ENCODE data around the gene INSR.

Gene INSR

GRCh38 chr19:7288131-7288530 lies 6.1 kb downstream of the INSR start:
- in situ Hi-C loops (cut with HindIII; ENCODE audit: low sequenced_read_pairs) = no loop called here
- DNase-seq (ENCODE audit: low read depth, low spot score) = no peak
- no peak for TF ChIP-seq CTCF (IDR thresholded peaks at IDR 0.05; ENCODE audit: low read depth, low read length)
- H3K4me3 ChIP-seq (ENCODE audit: low read depth, low read length) = no peak overlapping the region

GRCh38 chr19:7287722-7288121 lies 6.5 kb downstream of the INSR start:
- no peak overlapping the region for H3K4me3 ChIP-seq (ENCODE audit: low read depth, low read length)
- in situ Hi-C loops (cut with HindIII; ENCODE audit: low sequenced_read_pairs) = no loop called here
- no peak for DNase-seq (ENCODE audit: low read depth, low spot score)
- no peak for TF ChIP-seq CTCF (IDR thresholded peaks at IDR 0.05; ENCODE audit: low read depth, low read length)

GRCh38 chr19:7280940-7281666 lies 13.1 kb downstream of the INSR start:
- TF ChIP-seq CTCF (IDR thresholded peaks at IDR 0.05; ENCODE audit: low read depth, low read length) = no peak
- DNase-seq (ENCODE audit: low read depth, low spot score) = no peak
- in situ Hi-C loops (cut with HindIII; ENCODE audit: low sequenced_read_pairs) = no loop called here
- H3K4me3 ChIP-seq (ENCODE audit: low read depth, low read length) = no peak overlapping the region

GRCh38 chr19:7272856-7273578 lies 21.2 kb downstream of the INSR start:
- no peak for DNase-seq (ENCODE audit: low read depth, low spot score)
- TF ChIP-seq CTCF (IDR thresholded peaks at IDR 0.05; ENCODE audit: low read depth, low read length) = no peak
- in situ Hi-C loops (cut with HindIII; ENCODE audit: low sequenced_read_pairs) = no loop called here
- H3K4me3 ChIP-seq (ENCODE audit: low read depth, low read length) = no peak overlapping the region

GRCh38 chr19:7268705-7269098 lies 25.5 kb downstream of the INSR start:
- no peak for TF ChIP-seq CTCF (IDR thresholded peaks at IDR 0.05; ENCODE audit: low read depth, low read length)
- H3K4me3 ChIP-seq (ENCODE audit: low read depth, low read length) = no peak overlapping the region

GRCh38 chr19:7267792-7268704 lies 26.2 kb downstream of the INSR start:
- in situ Hi-C loops (cut with HindIII; ENCODE audit: low sequenced_read_pairs) = no loop called here
- no peak overlapping the region for H3K4me3 ChIP-seq (ENCODE audit: low read depth, low read length)
- no peak for DNase-seq (ENCODE audit: low read depth, low spot score)
- TF ChIP-seq CTCF (IDR thresholded peaks at IDR 0.05; ENCODE audit: low read depth, low read length) = no peak

More at GRCh38 chr19:7268705-7269098, 25.5 kb downstream of the INSR start:
- in situ Hi-C loops (cut with HindIII; ENCODE audit: low sequenced_read_pairs) = no loop called here
- DNase-seq (ENCODE audit: low read depth, low spot score) = no peak
